Loucy (cell line): Measurements from ENCODE around the gene KAT6B.

ENCODE experiments used
- H2AFZ ChIP-seq: fragments of 200-600 bp; sonication (generic); 2 replicates; pipeline ENCODE4 v1.6.0; 2016; ENCODE audit warnings: antibody characterized with exemption, mild to moderate bottlenecking, low read length, moderate library complexity
- H3F3A ChIP-seq: fragments of 200-600 bp; 2 replicates; pipeline ENCODE4 v1.6.0; 2016; ENCODE audit warnings: antibody characterized with exemption, low read depth, mild to moderate bottlenecking
- H3K27me3 ChIP-seq: fragments of 200-600 bp; sonication (generic); 2 replicates; pipeline ENCODE4 v1.6.1; 2014; ENCODE audit warnings: low read length, mild to moderate bottlenecking; ENCODE audit not compliant: insufficient read depth, poor library complexity, severe bottlenecking
- H3K36me3 ChIP-seq: fragments of 200-600 bp; sonication (generic); 2 replicates; pipeline ENCODE4 v1.6.1; 2016; ENCODE audit warnings: low read length; ENCODE audit not compliant: insufficient read depth
- H3K4me1 ChIP-seq: fragments of 200-600 bp; sonication (generic); 2 replicates; pipeline ENCODE4 v1.5.1; 2014; ENCODE audit warnings: low read length, mild to moderate bottlenecking; ENCODE audit not compliant: insufficient read depth, poor library complexity, severe bottlenecking
- H3K4me2 ChIP-seq: fragments of 200-600 bp; sonication (generic); 2 replicates; pipeline ENCODE4 v1.6.0; 2014; ENCODE audit warnings: antibody characterized with exemption, low read length, low read depth, mild to moderate bottlenecking; ENCODE audit not compliant: poor library complexity, severe bottlenecking
- H3K4me3 ChIP-seq: fragments of 200-600 bp; sonication (generic); 2 replicates; pipeline ENCODE4 v1.5.1; 2014; ENCODE audit warnings: low read length, mild to moderate bottlenecking, mixed read lengths; ENCODE audit not compliant: poor library complexity, severe bottlenecking
- H3K79me2 ChIP-seq: fragments of 200-600 bp; sonication (generic); 2 replicates; pipeline ENCODE4 v1.6.1; 2014; ENCODE audit warnings: low read length; ENCODE audit not compliant: insufficient read depth
- H3K9ac ChIP-seq: fragments of 200-600 bp; sonication (generic); 2 replicates; pipeline ENCODE4 v1.6.0; 2014; ENCODE audit warnings: mild to moderate bottlenecking, low read depth, low read length, moderate library complexity; ENCODE audit not compliant: poor library complexity, severe bottlenecking
- H3K9me2 ChIP-seq: fragments of 200-600 bp; sonication (generic); replicated peaks from 2 replicates; pipeline ENCODE4 v1.6.1; 2016; ENCODE audit warnings: low read depth, low read length, mixed read lengths
- H3K9me3 ChIP-seq: fragments of 200-600 bp; sonication (generic); 2 replicates; pipeline ENCODE4 v1.6.1; 2014; ENCODE audit warnings: mild to moderate bottlenecking, antibody characterized with exemption, low read length, low read depth; ENCODE audit not compliant: insufficient read depth
- H4K20me1 ChIP-seq: fragments of 200-600 bp; sonication (generic); 2 replicates; pipeline ENCODE4 v1.6.0; 2014; ENCODE audit warnings: antibody characterized with exemption, low read length, mild to moderate bottlenecking; ENCODE audit not compliant: insufficient read depth, poor library complexity, severe bottlenecking
- CTCF ChIP-seq: fragments of 200-600 bp; sonication (generic); conservative IDR thresholded peaks from 2 replicates; pipeline ENCODE4 v1.5.1; 2014; ENCODE audit warnings: mild to moderate bottlenecking, antibody characterized with exemption, low read length
- EZH2phosphoT487 ChIP-seq: fragments of 200-600 bp; IDR thresholded peaks from 2 replicates; pipeline ENCODE4 v1.6.1; 2018; ENCODE audit warnings: antibody characterized with exemption, mild to moderate bottlenecking, moderate library complexity, borderline replicate concordance

Gene KAT6B

DNA sequence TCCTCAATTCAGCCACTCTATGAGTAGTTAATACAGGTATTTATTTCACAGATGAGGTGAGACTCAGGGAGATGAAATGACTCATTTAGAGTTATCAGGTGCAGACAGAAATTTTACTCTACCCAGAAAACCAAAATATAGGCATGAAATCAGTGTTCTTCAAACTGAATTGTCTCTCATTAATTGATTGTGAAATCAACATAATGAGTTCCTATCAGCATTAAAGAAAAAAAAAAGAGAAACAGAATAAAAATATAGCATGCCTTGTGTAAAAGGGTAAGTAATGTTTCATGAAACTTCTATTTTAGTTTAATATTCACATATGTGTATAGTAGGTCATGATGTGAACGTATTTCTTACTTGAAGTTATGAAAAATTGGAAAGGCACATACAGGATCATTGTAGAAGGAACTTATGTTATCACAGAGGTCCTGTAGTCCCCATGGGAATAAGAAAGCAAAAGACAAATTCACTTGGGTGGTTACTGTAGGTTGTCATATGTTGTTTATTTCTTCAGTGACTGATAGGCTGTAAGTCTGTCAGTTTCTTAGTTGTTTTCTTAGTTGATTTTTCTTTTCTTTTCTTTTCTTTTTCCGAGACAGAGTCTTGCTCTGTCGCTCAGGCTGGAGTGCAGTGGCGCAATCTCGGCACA lies 47.5 kb downstream of the KAT6B start:
- no peaks in the 10 kb centered on the region for H3F3A ChIP-seq
- no peak overlapping the region for H2AFZ ChIP-seq
- peaks cover 54% of the 10 kb centered on the region for H4K20me1 ChIP-seq
- no peaks in the 10 kb centered on the region for H3K9me2 ChIP-seq
- H3K36me3 ChIP-seq, result peaks cover 2% of the 10 kb centered on the region; the same call in 1 of the 2 replicates
- TF ChIP-seq CTCF (no peak), EZH2phosphoT487 (no peak)
- H3K9me3 ChIP-seq, result no peaks in the 10 kb centered on the region
- peaks cover 98% of the 10 kb centered on the region for H3K79me2 ChIP-seq
- peaks cover 19% of the 10 kb centered on the region for H3K4me1 ChIP-seq
- no peak overlapping the region for H3K4me2 ChIP-seq
- H3K9ac ChIP-seq, result no peak overlapping the region
- H3K27me3 ChIP-seq, result no peaks in the 10 kb centered on the region
- H3K4me3 ChIP-seq, result no peak overlapping the region

DNA sequence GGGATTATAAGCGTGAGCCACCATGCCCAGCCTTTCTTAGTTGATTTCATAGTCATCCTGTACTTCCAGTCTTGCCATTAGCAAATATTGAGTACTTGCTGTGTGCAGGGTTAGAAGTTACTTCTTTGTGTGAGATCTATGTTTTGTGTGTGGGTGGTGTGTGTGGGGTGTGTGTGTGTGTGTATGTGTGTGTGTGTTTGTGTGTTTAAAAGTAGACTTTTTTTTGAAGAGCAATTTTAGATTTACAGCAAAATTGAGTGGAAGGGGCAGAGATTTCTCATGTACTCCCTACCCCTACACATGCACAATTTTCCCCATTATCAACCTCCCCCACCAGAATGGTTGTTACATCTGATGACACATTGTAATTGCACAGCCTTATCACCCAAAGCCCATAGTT lies 48.2 kb downstream of the KAT6B start:
- Histone ChIP-seq H4K20me1 (peaks cover 48% of the 10 kb centered on the region), H3F3A (no peaks in the 10 kb centered on the region), H3K4me3 (no peak overlapping the region), H3K4me1 (peaks cover 18% of the 10 kb centered on the region), H3K9me2 (no peaks in the 10 kb centered on the region), H3K36me3 (peaks cover 2% of the 10 kb centered on the region; the same call in 1 of the 2 replicates), H3K79me2 (peaks cover 98% of the 10 kb centered on the region), H3K4me2 (no peak overlapping the region), H2AFZ (no peak overlapping the region), H3K27me3 (no peaks in the 10 kb centered on the region), H3K9ac (no peak overlapping the region), H3K9me3 (no peaks in the 10 kb centered on the region)
- TF ChIP-seq CTCF, result no peak
- TF ChIP-seq EZH2phosphoT487, result no peak

DNA sequence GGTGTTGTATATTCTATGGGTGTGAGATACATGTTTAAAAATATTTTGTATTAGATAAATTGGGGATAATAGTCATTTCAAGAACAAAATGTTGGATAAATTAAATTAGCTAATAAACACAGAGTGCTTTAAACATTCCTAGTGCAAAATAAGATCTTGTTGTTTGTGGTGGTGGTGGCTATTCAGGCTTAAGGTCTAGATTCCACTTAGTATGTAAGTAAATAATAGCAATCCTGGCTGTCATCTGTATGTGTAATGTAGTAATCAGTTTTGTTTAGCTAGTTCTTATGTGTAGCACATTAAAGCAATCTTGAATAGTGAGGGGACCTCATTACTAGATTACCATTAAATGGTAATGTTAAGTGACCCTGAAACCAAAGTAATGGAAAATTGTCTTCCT lies 48.7 kb downstream of the KAT6B start:
- TF ChIP-seq CTCF, result no peak
- TF ChIP-seq EZH2phosphoT487, result no peak
- Histone ChIP-seq H3K9me2 (no peaks in the 10 kb centered on the region), H4K20me1 (peaks cover 44% of the 10 kb centered on the region), H3F3A (no peaks in the 10 kb centered on the region), H3K4me1 (peaks cover 18% of the 10 kb centered on the region), H3K9ac (no peak overlapping the region), H3K4me3 (no peak overlapping the region), H2AFZ (no peak overlapping the region), H3K9me3 (no peaks in the 10 kb centered on the region), H3K27me3 (no peaks in the 10 kb centered on the region), H3K36me3 (peaks cover 2% of the 10 kb centered on the region; the same call in 1 of the 2 replicates), H3K4me2 (no peak overlapping the region), H3K79me2 (peaks cover 98% of the 10 kb centered on the region)
